Left ventricle myocardium inferior (tissue), 1 donor: Measurements from ENCODE around the gene NECAB3. TPM values are rescaled to one million over a fixed set of nuclear protein-coding genes. Genes with fewer than 3 reads are reported as not detected.

Experiments
- DNase-seq: peaks from one replicate; pipeline ENCODE4 v3.0.0-alpha.2; 2020
- H3K27ac ChIP-seq: fragments of 200-600 bp; replicated peaks from 2 replicates; pipeline ENCODE4 v1.8.0; 2021
- H3K27me3 ChIP-seq: fragments of 200-600 bp; 2 replicates; pipeline ENCODE4 v1.8.0; 2021; ENCODE audit warnings: low read depth
- H3K36me3 ChIP-seq: fragments of 200-600 bp; 2 replicates; pipeline ENCODE4 v1.8.0; 2021
- H3K4me1 ChIP-seq: fragments of 200-600 bp; 2 replicates; pipeline ENCODE4 v1.8.0; 2021
- H3K4me3 ChIP-seq: fragments of 200-600 bp; 2 replicates; pipeline ENCODE4 v1.8.0; 2021; ENCODE audit warnings: mild to moderate bottlenecking, moderate library complexity
- H3K9me3 ChIP-seq: fragments of 200-600 bp; replicated peaks from 2 replicates; pipeline ENCODE4 v1.8.0; 2021
- CTCF ChIP-seq: fragments of 200-600 bp; IDR thresholded peaks from 2 replicates; pipeline ENCODE4 v1.8.0; 2021; ENCODE audit warnings: antibody characterized with exemption, mild to moderate bottlenecking, borderline replicate concordance
- intact Hi-C: fragments of 100-400 bp; cut with micrococcal nuclease; formaldehyde crosslinking; loops from one replicate; pipeline ENCODE4 v1.11.0; 2022
- total RNA-seq: library from RNA; stranded (reverse); fragmentation: NEBNext Ultra II Directional; extraction: Animal tissue kit (Norgen Biotek cat#: 25700); gene quantifications from one replicate; pipeline ENCODE4 v1.2.1, GENCODE V29; 2021
- donor health status: DM: no; HTN: yes; CAD: no; lungs with severe emphysema.

NECAB3 gene
- total RNA-seq, 1 donor from 2014 or later = 81.3 TPM

DNA sequence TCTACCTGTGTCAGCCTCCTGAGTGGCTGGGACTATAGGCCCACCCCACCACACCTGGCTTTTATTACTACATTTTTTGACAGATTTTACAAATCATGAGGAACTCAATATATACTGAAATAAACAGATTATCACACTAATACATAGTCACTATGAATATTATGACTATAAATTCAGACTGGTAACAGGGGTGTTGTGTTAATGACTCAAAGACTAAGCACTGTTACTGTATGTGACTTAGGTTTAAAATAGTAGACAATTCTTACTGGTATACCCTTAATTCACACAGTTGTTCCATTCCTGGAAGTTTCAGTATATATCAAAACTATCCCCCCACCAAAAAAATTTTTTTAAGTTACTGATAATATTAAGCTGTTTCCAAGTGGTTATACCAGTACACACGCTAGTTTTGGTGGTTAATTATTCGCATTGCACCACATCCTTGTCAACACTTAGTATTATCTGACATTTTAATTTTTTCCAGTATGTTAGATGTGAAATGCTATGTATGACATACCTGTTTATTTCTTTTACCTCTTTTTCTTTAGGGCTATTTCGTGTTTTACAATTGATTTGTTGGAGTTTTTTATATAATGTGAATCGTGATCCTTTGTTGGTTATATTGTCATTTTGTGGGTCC, 46.5 kb downstream of the NECAB3 start:
- Histone ChIP-seq H3K36me3 (peaks cover 93% of the 10 kb centered on the region), H3K4me1 (no peaks in the 10 kb centered on the region), H3K9me3 (no peaks in the 10 kb centered on the region), H3K27me3 (no peaks in the 10 kb centered on the region), H3K27ac (no peak overlapping the region), H3K4me3 (no peak overlapping the region)
- no peak for TF ChIP-seq CTCF
- DNase-seq = no peak
- intact Hi-C loops = no loop called here

GRCh38 chr20:33626190-33626589, 48.0 kb downstream of the NECAB3 start:
- no peak for TF ChIP-seq CTCF
- Histone ChIP-seq H3K4me1 (peaks cover 10% of the 10 kb centered on the region), H3K27ac (no peak overlapping the region), H3K27me3 (no peaks in the 10 kb centered on the region), H3K4me3 (no peak overlapping the region), H3K9me3 (no peaks in the 10 kb centered on the region), H3K36me3 (peaks cover 81% of the 10 kb centered on the region)
- no peak for DNase-seq
- intact Hi-C loops = no loop called here

DNA sequence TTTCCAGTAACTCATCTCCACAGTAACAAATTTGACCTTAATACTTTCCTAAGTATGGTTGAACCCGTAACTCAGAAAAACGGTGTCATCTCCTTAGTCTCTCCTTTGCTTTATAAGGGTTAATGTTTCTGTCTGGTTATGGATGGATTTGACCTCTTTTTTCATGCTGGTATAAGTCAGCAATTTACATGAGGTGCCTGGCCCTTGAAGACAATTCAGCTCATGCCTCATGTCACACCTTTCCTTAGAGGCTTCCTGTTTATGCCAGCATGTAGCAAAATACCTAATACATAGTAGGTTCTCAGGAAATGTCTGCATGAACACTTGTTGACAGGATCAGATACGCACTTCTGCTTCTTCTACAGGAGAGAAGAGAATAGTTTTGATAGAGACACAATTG, 49.8 kb downstream of the NECAB3 start:
- Histone ChIP-seq H3K27me3 (no peaks in the 10 kb centered on the region), H3K4me1 (peaks cover 16% of the 10 kb centered on the region), H3K27ac (no peak overlapping the region), H3K4me3 (no peak overlapping the region), H3K9me3 (no peaks in the 10 kb centered on the region), H3K36me3 (peaks cover 64% of the 10 kb centered on the region)
- intact Hi-C loops = no loop called here
- TF ChIP-seq CTCF = no peak
- DNase-seq = no peak

GRCh38 chr20:33622705-33623365, 51.4 kb downstream of the NECAB3 start:
- TF ChIP-seq CTCF = no peak
- intact Hi-C loops = no loop called here
- Histone ChIP-seq H3K4me3 (no peak overlapping the region), H3K27me3 (no peaks in the 10 kb centered on the region), H3K4me1 (peaks cover 16% of the 10 kb centered on the region), H3K27ac (no peak overlapping the region), H3K36me3 (peaks cover 48% of the 10 kb centered on the region), H3K9me3 (no peaks in the 10 kb centered on the region)
- no peak for DNase-seq

GRCh38 chr20:33621717-33622400, 52.4 kb downstream of the NECAB3 start:
- Histone ChIP-seq H3K27me3 (no peaks in the 10 kb centered on the region), H3K9me3 (no peaks in the 10 kb centered on the region), H3K4me1 (peaks cover 16% of the 10 kb centered on the region), H3K36me3 (peaks cover 45% of the 10 kb centered on the region), H3K27ac (no peak overlapping the region), H3K4me3 (no peak overlapping the region)
- intact Hi-C loops = no loop called here
- DNase-seq = no peak
- no peak for TF ChIP-seq CTCF
